ENCODE data around the gene SEC61A1.

DNA sequence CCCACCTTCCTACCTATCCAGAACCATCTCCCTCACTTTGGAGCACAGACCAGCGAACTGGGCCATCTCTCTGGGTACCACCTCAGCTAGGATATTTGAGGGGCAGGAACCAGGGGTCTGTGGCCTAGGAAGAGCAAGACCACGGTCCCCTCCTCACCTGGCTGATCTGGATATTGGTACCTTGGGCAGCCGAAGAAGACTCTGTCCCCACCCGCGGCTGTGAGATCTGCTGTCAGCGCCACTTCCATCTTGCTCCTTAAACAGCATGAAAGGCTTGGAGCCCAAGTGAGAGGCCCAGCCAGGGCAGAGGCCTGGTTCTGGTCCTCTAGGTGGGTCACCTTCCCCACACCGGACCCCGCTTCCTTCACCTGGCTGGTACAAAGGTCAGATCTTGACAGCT is 26.6 kb downstream of the SEC61A1 start:
- TF ChIP-seq CTCF (IDR thresholded peaks at IDR 0.05) (no peak), POLR2A (IDR thresholded peaks at IDR 0.05) (no peak)
